Measurements from ENCODE around the gene KLF13.

Gene KLF13

DNA sequence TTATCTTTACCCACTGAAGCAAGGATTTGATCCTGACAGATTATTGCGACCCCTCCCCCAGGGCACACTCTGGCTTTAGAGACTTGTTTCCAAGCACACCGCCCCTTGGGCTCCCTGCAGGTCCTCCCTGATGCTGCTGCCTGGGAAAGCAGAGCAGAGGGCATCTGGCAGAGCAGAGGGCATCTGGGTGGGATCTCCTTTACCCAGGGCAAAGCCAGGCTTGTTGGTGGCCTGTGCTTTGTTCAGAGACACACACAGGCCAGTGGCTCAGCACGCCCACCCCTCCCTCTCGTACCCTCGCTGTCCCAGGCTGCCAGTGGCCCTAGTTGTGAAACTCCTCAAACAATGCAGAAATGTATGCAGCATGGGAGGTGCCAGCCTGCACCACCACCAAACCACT is 4.8 kb downstream of the KLF13 start:
- no peak for TF ChIP-seq CTCF (IDR thresholded peaks at IDR 0.05; ENCODE audit: low read depth, low read length)
- no peak for DNase-seq (ENCODE audit: low read depth in 2 of 2)
- no peak overlapping the region for H3K4me3 ChIP-seq (replicated peaks in 1 of 2; ENCODE audit: low read depth in 2 of 2, low read length in 2 of 2)

DNA sequence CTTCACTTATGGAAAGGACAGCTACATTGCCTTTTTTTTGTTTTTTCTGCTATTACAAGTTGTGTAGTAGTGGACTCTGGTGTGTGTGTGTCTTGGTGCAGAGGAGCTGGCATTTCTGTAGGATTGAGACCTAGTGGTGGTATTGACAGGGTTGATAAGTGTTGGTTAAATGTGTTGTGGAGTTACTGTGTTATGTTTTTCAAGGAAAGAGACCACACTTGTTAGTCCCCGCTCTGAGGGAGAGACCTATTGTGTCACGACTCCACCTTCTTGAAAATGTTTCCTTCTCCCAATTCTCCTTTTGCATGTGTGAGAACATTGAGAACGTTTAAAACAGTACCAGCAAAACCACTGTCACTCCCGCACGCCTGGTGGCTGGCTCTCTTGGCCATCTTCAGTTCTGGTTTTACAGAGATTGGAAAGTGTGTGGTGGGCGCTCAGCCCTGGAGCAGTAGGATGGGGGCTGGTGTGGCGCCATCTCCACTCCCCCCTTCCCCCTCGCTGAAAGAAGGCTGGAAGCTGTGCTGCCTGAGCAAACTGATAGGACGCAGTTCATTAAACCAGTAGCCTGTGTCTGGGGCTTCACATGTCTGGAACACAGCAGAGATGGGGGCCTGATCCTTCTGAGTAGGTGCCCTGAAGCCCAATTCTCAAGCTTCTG is 5.5 kb downstream of the KLF13 start:
- DNase-seq (ENCODE audit: low read depth in 2 of 2): no peak
- H3K4me3 ChIP-seq (replicated peaks in 1 of 2; ENCODE audit: low read depth in 2 of 2, low read length in 2 of 2): no peak overlapping the region
- no peak for TF ChIP-seq CTCF (IDR thresholded peaks at IDR 0.05; ENCODE audit: low read depth, low read length)

- TF ChIP-seq CTCF (IDR thresholded peaks at IDR 0.05; ENCODE audit: low read depth, low read length): no peak
- DNase-seq (ENCODE audit: low read depth in 2 of 2): no peak
- H3K4me3 ChIP-seq (replicated peaks in 1 of 2; ENCODE audit: low read depth in 2 of 2, low read length in 2 of 2): no peak overlapping the region
These were observed 6.0 kb downstream of the KLF13 start for GRCh38 chr15:31332681-31333071.

DNA sequence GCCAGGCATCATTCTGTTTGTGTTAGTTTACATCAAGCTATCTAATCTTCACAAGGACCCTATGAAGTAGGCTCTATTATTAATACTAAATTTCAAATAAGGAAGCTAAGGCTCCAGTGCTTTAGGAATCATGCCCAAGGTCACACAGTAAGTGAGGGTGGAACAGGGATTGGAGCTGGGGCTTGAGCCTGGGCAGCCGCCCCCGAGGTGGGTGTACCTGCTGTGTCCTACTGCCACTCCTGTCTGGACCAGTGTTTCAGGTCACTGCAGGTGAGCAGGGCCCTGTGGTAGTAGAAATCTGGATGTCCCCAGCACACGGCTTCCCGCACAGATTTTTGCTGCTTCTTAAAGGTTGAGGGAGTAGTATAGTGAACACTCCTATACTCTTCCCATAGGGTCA is 6.5 kb downstream of the KLF13 start:
- DNase-seq (ENCODE audit: low read depth in 2 of 2): no peak

GRCh38 chr15:31333820-31334219 is 7.2 kb downstream of the KLF13 start:
- H3K4me3 ChIP-seq (replicated peaks in 1 of 2; ENCODE audit: low read depth in 2 of 2, low read length in 2 of 2): no peak overlapping the region
- TF ChIP-seq CTCF (IDR thresholded peaks at IDR 0.05; ENCODE audit: low read depth, low read length): no peak
- DNase-seq (ENCODE audit: low read depth in 2 of 2): no peak

More for the DNA sequence above, 6.5 kb downstream of the KLF13 start:
- no peak for TF ChIP-seq CTCF (IDR thresholded peaks at IDR 0.05; ENCODE audit: low read depth, low read length)
- no peak overlapping the region for H3K4me3 ChIP-seq (replicated peaks in 1 of 2; ENCODE audit: low read depth in 2 of 2, low read length in 2 of 2)

DNA sequence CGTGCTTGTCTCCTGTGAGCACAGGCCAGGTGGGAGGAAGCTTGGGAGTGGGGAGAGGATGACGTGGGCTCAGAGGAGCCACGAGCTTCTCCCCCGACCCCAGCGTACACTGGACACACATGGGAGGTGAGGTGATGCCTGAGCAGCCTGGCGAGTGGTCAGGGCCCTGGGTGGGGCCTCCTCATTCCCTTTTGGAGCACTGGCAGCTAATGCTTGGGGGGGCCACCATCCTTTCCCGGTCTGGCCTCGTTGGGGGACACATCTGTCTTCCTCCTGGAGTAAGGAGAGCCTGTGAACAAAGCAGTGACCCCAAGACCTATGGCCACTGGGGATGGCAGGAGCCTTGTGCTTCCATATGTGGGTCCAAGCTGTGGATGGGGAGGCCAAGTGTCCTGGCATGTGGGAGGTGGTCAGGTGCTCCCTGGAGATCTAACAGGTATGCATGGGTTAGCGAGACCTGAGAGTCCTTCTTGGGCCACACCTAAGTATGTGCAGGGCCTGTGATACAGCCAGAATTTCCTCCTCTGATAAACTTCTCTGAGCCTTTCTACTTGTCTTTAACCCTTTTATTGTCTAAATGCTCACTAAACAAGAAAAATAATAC is 9.5 kb downstream of the KLF13 start:
- DNase-seq (ENCODE audit: low read depth in 2 of 2): no peak
- TF ChIP-seq CTCF (IDR thresholded peaks at IDR 0.05; ENCODE audit: low read depth, low read length): no peak

More for the DNA sequence above, 9.5 kb downstream of the KLF13 start:
- H3K4me3 ChIP-seq (replicated peaks in 1 of 2; ENCODE audit: low read depth in 2 of 2, low read length in 2 of 2): no peak overlapping the region
